GM23248 (cell line): ENCODE data around the gene LUZP2.

Experiments
- EZH2 ChIP-seq: fragments of 200-600 bp; sonication (generic); IDR thresholded peaks from 2 replicates; pipeline ENCODE4 v1.6.1; 2018; ENCODE audit warnings: antibody characterized with exemption, mild to moderate bottlenecking; ENCODE audit not compliant: insufficient read depth, poor library complexity, severe bottlenecking
- EZH2phosphoT487 ChIP-seq: fragments of 200-600 bp; sonication (generic); IDR thresholded peaks from 2 replicates; pipeline ENCODE4 v1.6.1; 2018; ENCODE audit warnings: antibody characterized with exemption, moderate library complexity, mild to moderate bottlenecking, low read depth; ENCODE audit not compliant: insufficient read depth

GRCh38 chr11:24589064-24589463, 92.2 kb downstream of the LUZP2 start:
- no peak for TF ChIP-seq EZH2
- no peak for TF ChIP-seq EZH2phosphoT487
